ENCODE measurements around the gene OSR1.
A peak's percentile ranks its signal among the peaks of the same experiment; 100 is the strongest.

Gene OSR1

GRCh38 chr2:19357402-19358241 is 801 bp downstream of the OSR1 start:
- DNase-seq, result no peak

DNA sequence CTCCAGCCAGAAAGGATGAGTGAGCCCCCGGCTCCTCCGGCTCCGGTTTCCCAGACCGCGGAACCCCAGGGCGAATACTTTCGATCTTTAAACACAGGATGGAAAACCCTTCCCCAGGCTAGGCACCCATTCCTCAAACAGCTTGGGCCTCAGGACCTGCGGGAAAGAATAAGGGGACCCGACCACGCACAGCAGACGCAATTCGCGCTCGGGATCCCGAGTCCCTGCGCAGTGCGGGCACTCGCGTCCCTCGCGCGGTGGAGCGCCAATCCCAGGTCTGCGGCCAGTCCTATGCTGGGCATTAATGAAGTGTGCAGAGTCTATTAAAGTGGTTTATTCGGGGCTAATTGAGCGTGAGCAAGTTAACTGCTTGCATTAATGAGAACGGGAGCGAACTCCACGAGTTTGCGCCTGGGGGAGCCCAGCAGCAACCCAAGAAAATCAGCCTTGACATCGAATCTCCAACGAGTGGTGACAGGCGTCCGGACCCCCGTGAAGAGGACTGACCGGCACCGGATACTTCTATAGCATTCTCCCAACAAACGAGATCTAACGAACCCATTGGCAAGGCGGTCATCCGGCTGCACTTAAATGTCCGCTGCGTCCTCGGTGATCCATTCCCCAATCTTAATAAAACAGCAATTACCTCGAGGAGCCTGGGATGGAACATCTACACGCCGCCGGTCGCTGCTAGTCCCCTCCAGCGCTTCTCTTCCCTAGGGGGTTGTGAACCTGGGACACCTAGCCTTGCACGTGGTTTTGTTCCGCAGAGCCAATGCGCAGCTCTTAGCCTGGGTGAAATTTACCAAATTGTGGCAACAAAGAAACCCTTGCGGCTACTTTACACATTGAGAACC is 1.6 kb downstream of the OSR1 start:
- no peak for DNase-seq

DNA sequence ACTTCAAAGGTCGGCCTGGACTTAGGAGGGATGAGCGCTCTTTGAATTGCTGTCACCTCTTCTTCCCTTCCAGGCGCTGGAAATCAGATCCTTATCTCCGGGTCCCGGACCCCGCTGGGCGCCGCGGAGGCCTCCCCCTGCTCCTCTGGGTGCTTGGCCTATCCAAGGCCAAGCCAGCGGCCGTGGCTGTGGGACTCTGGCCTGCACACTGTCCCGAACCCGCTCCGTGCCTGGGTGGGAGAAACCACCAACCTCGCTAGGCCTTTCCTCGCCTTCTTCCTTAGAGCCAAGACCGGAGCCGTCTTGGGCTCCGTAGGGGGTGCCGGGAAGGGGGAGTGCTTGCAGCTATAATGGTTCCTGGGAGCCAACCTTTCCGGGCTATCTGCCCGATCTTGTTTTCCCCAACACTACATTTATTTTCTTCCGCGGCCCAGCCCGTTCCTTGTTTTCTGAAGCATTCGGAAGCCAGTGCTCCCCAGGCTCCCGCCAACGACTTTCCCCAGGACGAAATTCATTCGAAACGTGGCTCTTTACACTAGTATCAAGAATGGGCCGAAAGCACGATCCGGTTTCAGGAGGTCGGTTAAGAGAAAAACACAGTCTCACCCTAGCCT is 2.4 kb downstream of the OSR1 start:
- no peak for DNase-seq

DNA sequence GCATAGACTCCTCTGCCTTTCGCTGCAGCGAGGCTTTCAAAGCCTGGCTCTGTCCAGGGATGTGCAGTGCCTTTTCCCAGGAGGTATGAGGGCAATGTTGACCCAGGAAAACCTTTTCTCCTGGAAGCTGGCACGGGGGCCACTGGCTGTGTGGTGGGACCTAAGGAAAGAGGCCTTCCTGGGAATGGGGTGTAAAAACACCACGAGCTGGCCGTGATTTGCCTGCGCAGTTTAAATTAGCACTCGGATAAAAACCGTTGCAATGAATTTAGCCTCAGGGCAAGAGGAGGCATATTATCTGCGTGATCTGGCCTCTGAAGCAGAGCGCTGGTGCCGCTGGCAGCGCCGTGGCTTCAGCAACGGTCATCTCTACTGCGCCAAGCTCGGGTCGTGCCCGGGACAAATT is 3.0 kb downstream of the OSR1 start:
- no peak for DNase-seq

- no peak for DNase-seq
Measured at GRCh38 chr2:19355014-19355405, 3.4 kb downstream of the OSR1 start.

GRCh38 chr2:19353721-19354050 is 4.7 kb downstream of the OSR1 start:
- DNase-seq, result no peak

- DNase-seq, result no peak
Measured at GRCh38 chr2:19352946-19353720, 5.3 kb downstream of the OSR1 start.

DNA sequence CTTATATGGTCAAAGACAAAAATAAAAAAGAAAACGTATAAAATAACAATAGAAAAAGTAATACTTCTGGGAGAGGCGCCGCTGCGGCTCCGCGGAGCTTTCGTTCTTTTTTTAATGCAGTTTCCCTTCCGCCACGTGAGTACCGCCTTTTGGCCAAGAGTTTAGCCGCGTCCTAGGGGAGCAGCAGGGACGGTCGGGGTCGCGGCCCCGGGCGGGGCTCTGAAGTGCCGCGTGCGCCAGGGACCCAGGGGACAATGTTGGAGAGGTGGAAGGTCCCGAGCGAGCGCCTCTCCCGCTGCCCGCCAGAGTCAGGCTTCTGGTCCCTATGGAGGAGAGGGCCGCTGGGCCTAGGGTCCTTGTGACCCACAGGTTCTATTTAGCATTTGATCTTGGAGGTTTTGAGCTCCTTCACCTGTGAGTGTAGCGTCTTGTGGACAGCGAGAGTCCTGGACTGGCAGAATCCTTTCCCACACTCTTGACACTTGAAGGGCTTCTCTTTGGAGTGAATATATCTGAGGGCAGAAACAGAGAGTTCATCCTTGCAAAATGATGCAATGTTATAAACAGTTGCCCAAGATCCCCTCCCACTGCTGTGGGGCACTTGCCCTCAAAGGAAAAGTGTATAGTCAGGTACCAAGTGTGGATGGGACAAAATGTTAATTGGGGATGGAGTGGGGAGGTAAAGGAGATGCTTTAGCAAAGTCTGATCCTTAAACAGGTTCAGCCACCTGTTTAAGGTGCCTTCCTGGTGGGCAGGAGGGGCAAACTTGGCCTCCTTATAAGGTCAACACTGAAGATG is 6.3 kb downstream of the OSR1 start:
- no peak for DNase-seq

DNA sequence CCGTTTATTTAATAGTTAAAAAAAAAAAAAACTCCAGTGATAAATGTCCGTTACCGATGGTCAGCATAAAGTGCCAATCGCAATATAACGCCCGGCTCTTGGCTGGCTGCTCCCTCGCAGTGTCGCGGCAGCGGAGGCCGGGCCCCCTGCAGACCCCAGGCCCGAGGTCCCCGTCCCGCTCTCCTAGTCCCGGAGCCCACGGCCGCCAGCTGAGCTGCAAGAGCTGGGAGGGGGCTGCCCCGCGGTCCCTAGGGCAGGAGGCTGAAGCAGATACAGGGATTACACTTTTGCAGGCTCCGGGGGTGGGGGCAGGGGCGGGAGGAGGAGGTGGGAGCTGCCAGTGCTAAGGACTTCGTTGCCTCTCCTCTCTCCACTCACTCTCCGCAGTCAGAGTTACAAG is 6.9 kb downstream of the OSR1 start:
- no peak for DNase-seq

DNA sequence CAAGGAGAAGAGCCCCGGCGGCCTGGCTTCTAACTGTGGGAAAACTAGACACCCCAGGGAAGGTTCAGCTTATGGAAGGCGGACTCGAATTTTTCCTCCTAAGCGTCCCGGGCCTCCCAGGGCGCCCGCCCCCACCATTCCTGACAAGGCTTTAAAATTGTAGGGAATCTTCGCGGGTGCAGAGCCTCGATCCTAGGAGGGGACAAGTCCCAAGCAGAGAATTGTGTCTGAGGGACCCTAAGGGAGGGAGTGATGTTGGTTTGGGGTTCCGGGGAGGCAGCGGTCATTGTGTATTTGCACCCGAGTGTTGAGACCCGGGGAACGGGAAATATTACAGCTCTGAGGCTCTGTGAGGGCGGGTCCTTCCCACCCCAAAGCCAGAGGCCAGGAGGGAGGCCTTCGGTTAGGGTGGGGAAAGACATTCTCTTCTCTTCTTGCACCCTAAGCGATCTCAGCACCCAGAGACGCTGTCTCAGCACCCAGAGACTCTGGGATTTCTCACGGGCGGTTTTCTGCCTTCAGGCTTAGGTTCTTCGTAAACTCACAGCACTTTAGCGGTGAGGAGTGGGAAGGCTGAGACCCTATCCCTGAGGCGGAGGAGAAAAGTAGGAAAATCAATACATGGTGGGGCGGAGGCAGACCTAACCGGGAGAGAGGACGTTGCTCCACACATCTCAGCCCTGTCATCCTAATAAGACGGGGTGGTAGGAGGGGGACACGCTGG is 7.6 kb downstream of the OSR1 start:
- no peak for DNase-seq

GRCh38 chr2:19349911-19350677 is 8.3 kb downstream of the OSR1 start:
- DNase-seq, result peak; percentile 64

DNA sequence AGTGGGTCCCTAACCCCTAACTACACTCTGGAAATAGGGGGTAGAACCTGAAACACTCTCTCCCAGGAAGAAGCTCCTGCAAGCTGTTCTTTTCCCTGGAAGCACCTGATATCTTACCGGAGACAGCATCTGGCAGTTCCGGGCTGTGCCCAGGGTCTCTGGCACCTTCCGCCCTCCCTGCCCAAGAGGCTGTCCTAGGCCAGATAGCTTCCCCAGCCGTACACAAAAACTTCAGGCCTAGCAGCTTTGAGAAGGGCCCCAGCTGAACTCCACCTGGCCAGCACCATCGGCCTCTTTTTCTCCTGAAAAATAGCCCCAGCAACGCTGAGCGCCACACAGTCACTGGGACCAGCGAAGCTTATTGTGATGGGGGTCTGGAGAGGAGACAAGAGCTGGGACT is 9.7 kb downstream of the OSR1 start:
- DNase-seq, result no peak

DNA sequence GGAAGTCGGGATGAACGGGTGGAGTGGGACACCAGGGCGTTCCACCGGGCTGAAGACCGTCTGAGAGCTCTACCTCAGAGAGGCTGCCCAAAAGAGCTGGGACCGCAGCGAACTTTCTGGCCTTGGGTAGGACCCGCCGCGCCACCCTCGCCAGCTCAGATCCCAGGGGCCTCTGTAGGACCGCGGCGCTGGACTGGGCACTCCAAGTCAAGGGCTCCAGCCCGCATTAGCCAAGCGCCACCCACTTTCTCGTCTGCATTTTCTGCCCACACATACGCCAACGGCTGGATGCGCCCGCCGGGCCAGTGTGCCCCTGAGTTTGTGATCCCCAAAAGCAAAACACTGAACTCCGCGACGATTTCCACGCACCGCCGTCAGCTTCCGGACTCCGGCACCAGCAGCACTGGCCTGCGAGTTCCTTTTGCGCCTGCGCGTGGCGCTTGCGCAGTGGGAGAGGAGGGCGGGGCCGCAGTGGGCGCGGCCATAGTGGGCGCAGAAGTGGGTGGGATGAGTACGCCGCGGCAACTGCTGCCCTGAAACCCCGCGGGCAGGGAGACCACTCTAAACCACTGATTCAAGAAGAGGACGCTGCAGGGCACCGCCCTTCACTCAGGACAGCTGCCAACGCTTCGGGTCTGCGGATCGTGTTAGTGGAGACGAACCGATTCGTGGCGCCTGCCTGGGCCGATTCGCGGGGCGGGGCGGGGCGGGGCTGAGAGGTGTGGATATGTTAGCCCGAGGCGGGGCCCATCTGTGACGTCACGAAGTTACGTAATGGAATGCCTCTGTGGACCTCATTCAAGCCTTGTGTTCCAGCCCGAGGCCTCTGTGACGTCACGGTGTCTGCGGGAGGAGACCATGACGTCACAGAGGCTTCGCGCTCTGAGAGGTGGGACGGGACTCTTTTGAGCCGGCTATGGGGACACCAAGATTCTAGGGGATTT is 10.5 kb downstream of the OSR1 start:
- peak; percentile 97 for DNase-seq

- DNase-seq, result peak; percentile 36
Measured at GRCh38 chr2:19346983-19347618, 11.3 kb downstream of the OSR1 start.

- no peak for DNase-seq
Measured at GRCh38 chr2:19337742-19338141, 20.7 kb downstream of the OSR1 start.

DNA sequence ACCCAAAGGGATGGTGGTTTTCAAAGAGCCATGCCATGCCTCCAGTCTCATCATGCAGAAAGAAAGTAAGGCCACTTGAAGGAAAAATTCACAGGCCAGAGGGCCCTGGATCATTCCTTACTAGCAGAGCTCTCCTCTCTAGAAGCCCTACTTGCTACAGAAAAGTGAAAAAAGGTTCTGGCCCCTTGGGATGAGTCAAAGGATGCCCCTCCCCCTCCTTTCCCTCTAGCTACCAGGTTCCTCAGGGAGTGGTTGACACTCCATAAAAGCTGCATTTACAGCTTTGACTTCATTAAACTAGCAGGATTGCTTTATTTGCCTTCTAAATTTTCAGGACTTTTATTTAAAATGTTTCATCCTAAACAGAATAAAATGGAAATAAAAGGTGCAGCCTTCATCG is 21.2 kb downstream of the OSR1 start:
- DNase-seq, result no peak

GRCh38 chr2:19336781-19337180 is 21.6 kb downstream of the OSR1 start:
- DNase-seq, result no peak

GRCh38 chr2:19332503-19332902 is 25.9 kb downstream of the OSR1 start:
- DNase-seq, result no peak

DNA sequence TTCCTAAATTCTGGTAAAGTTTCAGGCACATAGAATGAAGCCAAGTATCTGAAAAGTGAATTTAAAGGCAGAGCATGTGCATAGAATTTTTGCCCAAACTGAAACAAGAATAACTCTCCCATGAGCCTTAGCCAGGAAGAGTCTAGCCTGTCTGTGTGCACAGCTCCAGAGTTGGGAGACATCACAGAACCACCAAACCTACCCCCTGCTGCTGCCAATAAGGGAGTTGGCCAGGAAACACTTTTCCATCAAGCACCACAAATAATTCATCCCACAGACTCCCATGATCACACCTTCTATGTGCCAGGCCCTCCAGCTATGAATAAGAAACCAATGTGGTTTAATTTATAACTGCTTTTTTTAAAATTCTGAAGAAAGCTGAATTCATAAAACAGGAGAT is 27.0 kb downstream of the OSR1 start:
- DNase-seq, result no peak

Measured in CD4-positive, alpha-beta T cell treated with Interleukin-12 subunit alpha and Interleukin-12 subunit beta, for 1 hour (primary cell).